T-cell (primary cell): Measurements from ENCODE around the gene ST7. TPM values are rescaled to one million over a fixed set of nuclear protein-coding genes. Genes with fewer than 3 reads are reported as not detected.

Experiments used
- ATAC-seq, 4 experiments: fragments of 200-7000 bp in 3 of 4; fragments of 150-1000 bp in 1 of 4; cut with Tn5 transposase; replicated peaks in 1 of 4; 1 replicate in 3 of 4; 2 replicates in 1 of 4; pipeline ENCODE4 v1.10.0; 2021; ENCODE audit warnings: moderate library complexity in 3 of 4, mild to moderate bottlenecking in 2 of 4, moderate number of reproducible peaks in 1 of 4
- CTCF ChIA-PET, 2 donors: fragments of 300-600 bp; sonication (Branson Sonifier 250); formaldehyde crosslinking; loops; one replicate each; lab custom pipeline; 2022; ENCODE audit warnings: antibody characterized with exemption in 2 of 2; lab: Charles Lee
- POLR2A ChIA-PET, 2 donors: fragments of 300-600 bp; sonication (Branson Sonifier 250); formaldehyde crosslinking; loops; one replicate each; lab custom pipeline; 2022; ENCODE audit warnings: antibody characterized with exemption in 2 of 2; lab: Charles Lee
- DNase-seq, 35 experiments: peaks; one replicate each; pipeline versions ENCODE4 v3.0.0 to v3.0.0-alpha.2; 2013 to 2023
- H3K27ac ChIP-seq: one replicate; pipeline ENCODE4 v1.5.1; 2013; ENCODE audit warnings: low read length
- H3K27me3 ChIP-seq, 2 experiments: replicated peaks in 1 of 2; 1 replicate in 1 of 2; 2 replicates in 1 of 2; pipeline versions ENCODE4 v1.6.1 to v1.7.0; 2013; ENCODE audit warnings: low read length in 1 of 2, mixed read lengths in 1 of 2; ENCODE audit not compliant: control insufficient read depth in 2 of 2, insufficient read depth in 2 of 2; ENCODE audit errors: extremely low read depth in 1 of 2
- H3K36me3 ChIP-seq, 2 donors: 1 replicate in 1 of 2; 2 replicates in 1 of 2; pipeline versions ENCODE4 v1.6.1 to v1.7.0; 2013; ENCODE audit warnings: low read length in 1 of 2; ENCODE audit not compliant: control insufficient read depth in 2 of 2, insufficient read depth in 1 of 2; ENCODE audit errors: extremely low read depth in 1 of 2
- H3K4me1 ChIP-seq, 2 experiments: 1 replicate in 1 of 2; 2 replicates in 1 of 2; pipeline versions ENCODE4 v1.6.1 to v1.7.0; 2013; ENCODE audit warnings: low read length in 2 of 2, mixed read lengths in 1 of 2; ENCODE audit not compliant: insufficient read depth in 2 of 2, control insufficient read depth in 1 of 2; ENCODE audit errors: extremely low read depth in 1 of 2
- H3K4me3 ChIP-seq, 2 donors: 1 replicate in 1 of 2; 2 replicates in 1 of 2; pipeline versions ENCODE4 v1.5.1 to v1.7.0; 2013; ENCODE audit warnings: mild to moderate bottlenecking in 2 of 2, low read length in 1 of 2, moderate library complexity in 1 of 2; ENCODE audit not compliant: control insufficient read depth in 1 of 2; ENCODE audit errors: extremely low read depth in 1 of 2
- H3K9me3 ChIP-seq: 2 replicates; pipeline ENCODE4 v1.7.0; 2013
- H3K27ac Mint-ChIP-seq, 2 donors: one replicate each; pipeline ENCODE4 v1.8.0; 2020 to 2021; ENCODE audit warnings: mild to moderate bottlenecking in 2 of 2, mixed read lengths in 2 of 2
- H3K27me3 Mint-ChIP-seq, 2 donors: one replicate each; pipeline ENCODE4 v1.8.0; 2021 to 2022; ENCODE audit warnings: mixed read lengths in 2 of 2
- H3K36me3 Mint-ChIP-seq: one replicate; pipeline ENCODE4 v1.8.0; 2021; ENCODE audit warnings: mixed read lengths
- H3K4me1 Mint-ChIP-seq, 3 donors: one replicate each; pipeline ENCODE4 v1.8.0; 2020 to 2022; ENCODE audit warnings: mixed read lengths in 3 of 3, mild to moderate bottlenecking in 1 of 3
- H3K4me3 Mint-ChIP-seq, 3 donors: one replicate each; pipeline ENCODE4 v1.8.0; 2020 to 2022; ENCODE audit warnings: mild to moderate bottlenecking in 3 of 3, mixed read lengths in 3 of 3, moderate library complexity in 3 of 3
- H3K9me3 Mint-ChIP-seq, 3 donors: one replicate each; pipeline ENCODE4 v1.8.0; 2020 to 2022; ENCODE audit warnings: mixed read lengths in 3 of 3
- WGBS: methylation state at CpG from one replicate; pipeline ENCODE4 v1.1.5; 2013; ENCODE audit warnings: missing lambda C conversion rate; ENCODE audit not compliant: insufficient coverage; 5-methylcytosine and 5-hydroxymethylcytosine counted together
- total RNA-seq, 35 experiments: library from RNA in 6 of 35; stranded (reverse) in 6 of 35; fragments of 120-200 nt in 1 of 35; gene quantifications; one replicate each; pipeline versions ENCODE4 v1.2.1 to v1.2.4 and lab custom pipeline; 2013 to 2026

ST7 gene
- total RNA-seq, 5 donors from 2014 or later (not counting 1 experiment from before 2014, with no cell fraction given) = 3.3 to 6.1 (median 4.4) TPM

- Mint-ChIP-seq H3K27me3 (no peaks in the 10 kb centered on the region), H3K9me3 (no peaks in the 10 kb centered on the region), H3K36me3 (no peaks in the 10 kb centered on the region), H3K27ac (no peak overlapping the region), H3K4me3 (no peak overlapping the region), H3K4me1 (peaks cover 11 to 24% (median 17%) of the 10 kb centered on the region in 3 donors)
- no peak for DNase-seq
- no peaks in the 10 kb centered on the region for H3K36me3 ChIP-seq
- H3K27me3 ChIP-seq = no peaks in the 10 kb centered on the region
- H3K4me1 ChIP-seq = peaks cover 9 to 13% of the 10 kb centered on the region in 2 experiments
- H3K4me3 ChIP-seq = no peak overlapping the region
- CTCF ChIA-PET = interaction anchor here in 1 of 2 donors (1.3 kb wide), 1 partner anchor 185 kb away, joined by 8 read pairs; no protein-coding TSS in a partner anchor
- no peak overlapping the region for H3K27ac ChIP-seq
- POLR2A ChIA-PET = no interaction called here
- no peak for ATAC-seq
- no peaks in the 10 kb centered on the region for H3K9me3 ChIP-seq
- WGBS = 100% methylated on average over 1 of the region's 4 CpGs
Observed at GRCh38 chr7:117113871-117114270, 160.6 kb downstream of the ST7 start.

GRCh38 chr7:117114272-117114671 lies 161.0 kb downstream of the ST7 start:
- Mint-ChIP-seq H3K27ac (no peak overlapping the region), H3K9me3 (no peaks in the 10 kb centered on the region), H3K4me1 (peaks cover 11 to 21% (median 17%) of the 10 kb centered on the region in 3 donors), H3K4me3 (no peak overlapping the region), H3K27me3 (no peaks in the 10 kb centered on the region), H3K36me3 (no peaks in the 10 kb centered on the region)
- ATAC-seq = no peak
- DNase-seq = no peak
- H3K27me3 ChIP-seq = no peaks in the 10 kb centered on the region
- H3K27ac ChIP-seq = no peak overlapping the region
- POLR2A ChIA-PET = no interaction called here
- no peaks in the 10 kb centered on the region for H3K36me3 ChIP-seq
- no peak overlapping the region for H3K4me3 ChIP-seq
- no CpG with 5 or more reads among the region's 1 CpG for WGBS
- no peaks in the 10 kb centered on the region for H3K9me3 ChIP-seq
- H3K4me1 ChIP-seq = peaks cover 9 to 13% of the 10 kb centered on the region in 2 experiments
- CTCF ChIA-PET = interaction anchor here (1.1 to 1.6 kb wide), 3 partner anchors 11 to 244 kb away, joined by 4 to 8 read pairs (median 5); no protein-coding TSS in a partner anchor

GRCh38 chr7:117116211-117116610 lies 162.9 kb downstream of the ST7 start:
- Mint-ChIP-seq H3K4me3 (no peak overlapping the region), H3K27ac (no peak overlapping the region), H3K9me3 (no peaks in the 10 kb centered on the region), H3K36me3 (no peaks in the 10 kb centered on the region), H3K27me3 (no peaks in the 10 kb centered on the region), H3K4me1 (peaks cover 0 to 2% (median 2%) of the 10 kb centered on the region in 3 donors)
- ATAC-seq (no peak), DNase-seq (no peak)
- Histone ChIP-seq H3K4me3 (no peak overlapping the region), H3K9me3 (no peaks in the 10 kb centered on the region), H3K27ac (no peak overlapping the region), H3K4me1 (peaks cover 0 to 2% of the 10 kb centered on the region in 2 experiments), H3K36me3 (no peaks in the 10 kb centered on the region), H3K27me3 (no peaks in the 10 kb centered on the region)
- no CpG with 5 or more reads among the region's 2 CpGs for WGBS
- ChIA-PET CTCF (interaction anchor here (0.6 to 1.6 kb wide), 7 partner anchors 9 to 883 kb away, joined by 3 to 7 read pairs (median 5); no protein-coding TSS in a partner anchor), POLR2A (no interaction called here)

GRCh38 chr7:117117172-117117571 lies 163.9 kb downstream of the ST7 start:
- WGBS = 100% methylated on average over 2 of the region's 2 CpGs
- Mint-ChIP-seq H3K36me3 (no peaks in the 10 kb centered on the region), H3K4me1 (no peaks in the 10 kb centered on the region), H3K9me3 (no peaks in the 10 kb centered on the region), H3K4me3 (no peak overlapping the region), H3K27ac (no peak overlapping the region), H3K27me3 (no peaks in the 10 kb centered on the region)
- H3K4me1 ChIP-seq = peaks cover 0 to 2% of the 10 kb centered on the region in 2 experiments
- H3K27ac ChIP-seq = no peak overlapping the region
- DNase-seq (no peak), ATAC-seq (no peak)
- H3K36me3 ChIP-seq = no peaks in the 10 kb centered on the region
- POLR2A ChIA-PET = interaction anchor here in 1 of 2 donors (0.7 kb wide), 1 partner anchor 129 kb away, joined by 3 read pairs; no protein-coding TSS in a partner anchor
- H3K27me3 ChIP-seq = no peaks in the 10 kb centered on the region
- H3K9me3 ChIP-seq = no peaks in the 10 kb centered on the region
- CTCF ChIA-PET = interaction anchor here (1.0 to 11.4 kb wide), 5 partner anchors 10 to 187 kb away, joined by 4 to 101 read pairs (median 6); no protein-coding TSS in a partner anchor
- no peak overlapping the region for H3K4me3 ChIP-seq

- WGBS = no CpG with 5 or more reads among the region's 4 CpGs
- no peaks in the 10 kb centered on the region for H3K9me3 Mint-ChIP-seq
- ATAC-seq (no peak), DNase-seq (no peak)
- H3K27ac ChIP-seq = no peak overlapping the region
- no peak overlapping the region for H3K4me3 ChIP-seq
- peaks cover 0 to 2% of the 10 kb centered on the region in 2 experiments for H3K4me1 ChIP-seq
- no peaks in the 10 kb centered on the region for H3K36me3 Mint-ChIP-seq
- ChIA-PET CTCF (interaction anchor here (0.6 to 11.4 kb wide), 16 partner anchors 8 to 326 kb away, joined by 3 to 101 read pairs (median 4); no protein-coding TSS in a partner anchor), POLR2A (interaction anchor here in 1 of 2 donors (0.6 kb wide), 1 partner anchor 133 kb away, joined by 3 read pairs; no protein-coding TSS in a partner anchor)
- H3K27me3 ChIP-seq = no peaks in the 10 kb centered on the region
- H3K36me3 ChIP-seq = no peaks in the 10 kb centered on the region
- no peak overlapping the region for H3K4me3 Mint-ChIP-seq
- H3K27ac Mint-ChIP-seq = no peak overlapping the region
- H3K4me1 Mint-ChIP-seq = no peaks in the 10 kb centered on the region
- H3K9me3 ChIP-seq = no peaks in the 10 kb centered on the region
- no peaks in the 10 kb centered on the region for H3K27me3 Mint-ChIP-seq
Observed at GRCh38 chr7:117118579-117119180, 165.4 kb downstream of the ST7 start.

- H3K4me1 ChIP-seq = peaks cover 0 to 2% of the 10 kb centered on the region in 2 experiments
- ATAC-seq (peak in 1 of 4 experiments; percentile 32), DNase-seq (peak; percentile 42 to 85 (median 71))
- ChIA-PET CTCF (interaction anchor here (0.8 to 11.4 kb wide), 18 partner anchors 7 to 250 kb away, joined by 3 to 108 read pairs (median 5); no protein-coding TSS in a partner anchor), POLR2A (interaction anchor here in 1 of 2 donors (0.6 kb wide), 1 partner anchor 10 kb away, joined by 4 read pairs; no protein-coding TSS in a partner anchor)
- H3K4me3 Mint-ChIP-seq = no peak overlapping the region
- no peaks in the 10 kb centered on the region for H3K36me3 ChIP-seq
- no peaks in the 10 kb centered on the region for H3K9me3 Mint-ChIP-seq
- no peak overlapping the region for H3K4me3 ChIP-seq
- WGBS = no CpG with 5 or more reads among the region's 7 CpGs
- no peaks in the 10 kb centered on the region for H3K36me3 Mint-ChIP-seq
- no peaks in the 10 kb centered on the region for H3K4me1 Mint-ChIP-seq
- H3K27ac Mint-ChIP-seq = no peak overlapping the region
- H3K9me3 ChIP-seq = no peaks in the 10 kb centered on the region
- no peaks in the 10 kb centered on the region for H3K27me3 ChIP-seq
- H3K27ac ChIP-seq = no peak overlapping the region
- no peaks in the 10 kb centered on the region for H3K27me3 Mint-ChIP-seq
Observed at GRCh38 chr7:117119192-117119924, 166.1 kb downstream of the ST7 start.
